GM12875 (cell line): ENCODE measurements around the gene NRG3.

ENCODE experiments used
- H3K4me3 ChIP-seq: one replicate; pipeline ENCODE4 v1.5.1; 2011; ENCODE audit warnings: low read depth, low read length, control low read depth
- CTCF ChIP-seq: IDR thresholded peaks from 2 replicates; pipeline ENCODE4 v1.5.1; 2011; ENCODE audit warnings: low read depth, mild to moderate bottlenecking, control low read depth, inconsistent platforms, low read length, moderate library complexity, borderline replicate concordance; ENCODE audit not compliant: insufficient read depth

NRG3 gene

GRCh38 chr10:82643601-82644000, 768.6 kb downstream of the NRG3 start:
- H3K4me3 ChIP-seq, result no peak overlapping the region
- no peak for TF ChIP-seq CTCF

- TF ChIP-seq CTCF, result no peak
- H3K4me3 ChIP-seq, result no peak overlapping the region
Observed at GRCh38 chr10:82645221-82645620, 770.2 kb downstream of the NRG3 start.

- H3K4me3 ChIP-seq, result no peak overlapping the region
- no peak for TF ChIP-seq CTCF
Observed at GRCh38 chr10:82653244-82654155, 778.5 kb downstream of the NRG3 start.

GRCh38 chr10:82660205-82660604, 785.2 kb downstream of the NRG3 start:
- H3K4me3 ChIP-seq, result no peak overlapping the region
- TF ChIP-seq CTCF, result no peak

- TF ChIP-seq CTCF, result no peak
- no peak overlapping the region for H3K4me3 ChIP-seq
Observed at GRCh38 chr10:82660986-82661385, 786.0 kb downstream of the NRG3 start.

GRCh38 chr10:82661701-82662100, 786.7 kb downstream of the NRG3 start:
- no peak for TF ChIP-seq CTCF

GRCh38 chr10:82668221-82668895, 793.4 kb downstream of the NRG3 start:
- no peak overlapping the region for H3K4me3 ChIP-seq
- no peak for TF ChIP-seq CTCF

More at GRCh38 chr10:82661701-82662100, 786.7 kb downstream of the NRG3 start:
- H3K4me3 ChIP-seq, result no peak overlapping the region
